Natural killer cell treated with Interleukin-12 subunit alpha and Interleukin-12 subunit beta and Interleukin-15 and Interleukin-18, amount 100 ng/mL, for 72 hours (primary cell): ENCODE results near the gene GFRAL. TPM values are rescaled to one million over a fixed set of nuclear protein-coding genes. Genes with fewer than 3 reads are reported as not detected.
"Not testable (repeated sequence)": the region's sequence is repeated elsewhere in the genome, so short reads cannot be mapped to it uniquely, and the experiment has no call there.

Source experiments
- ATAC-seq, 2 donors: fragments of 150-1000 bp; cut with Tn5 transposase in 1 of 2; sonication (Bioruptor Pico), chemical (Tn5 transposase) in 1 of 2; 2 replicates each; pipeline ENCODE4 v1.10.0; 2021
- DNase-seq: peaks from one replicate; pipeline ENCODE4 v3.0.0; 2022; ENCODE audit warnings: low spot score
- H3K27ac Mint-ChIP-seq, 2 donors: 1 replicate in 1 of 2; 2 replicates in 1 of 2; pipeline ENCODE4 v1.8.0; 2022; ENCODE audit warnings: mixed read lengths in 2 of 2, mild to moderate bottlenecking in 1 of 2, moderate library complexity in 1 of 2
- H3K27me3 Mint-ChIP-seq, 2 donors: 1 replicate in 1 of 2; 2 replicates in 1 of 2; pipeline ENCODE4 v1.8.0; 2022; ENCODE audit warnings: mixed read lengths in 2 of 2
- H3K36me3 Mint-ChIP-seq: one replicate; pipeline ENCODE4 v1.8.0; 2022; ENCODE audit warnings: mixed read lengths
- H3K4me1 Mint-ChIP-seq, 2 donors: 1 replicate in 1 of 2; 2 replicates in 1 of 2; pipeline ENCODE4 v1.8.0; 2022; ENCODE audit warnings: low read depth in 2 of 2, mixed read lengths in 2 of 2, mild to moderate bottlenecking in 1 of 2
- H3K4me3 Mint-ChIP-seq: one replicate; pipeline ENCODE4 v1.8.0; 2022; ENCODE audit warnings: mixed read lengths
- H3K9me3 Mint-ChIP-seq: 2 replicates; pipeline ENCODE4 v1.8.0; 2022; ENCODE audit warnings: mixed read lengths
- total RNA-seq, 2 donors: library from RNA; stranded (reverse); gene quantifications; one replicate each; pipeline ENCODE4 v1.2.3, GENCODE V29; 2022

Gene GFRAL
- not detected for total RNA-seq

- Mint-ChIP-seq H3K36me3 (no peaks in the 10 kb centered on the region), H3K27me3 (no peaks in the 10 kb centered on the region), H3K4me1 (no peaks in the 10 kb centered on the region), H3K9me3 (peaks cover 28% of the 10 kb centered on the region), H3K4me3 (no peak within 1 kb of the TSS), H3K27ac (no peak within 1 kb of the TSS)
- no peak for DNase-seq
- ATAC-seq = no peak
Measured at GRCh38 chr6:55327169-55327568, at the start of gene GFRAL. Gene GFRAL (plus strand): TSS chr6:55327469. CDS start chr6:55327555, 86 bp downstream.

GRCh38 chr6:55277646-55278045 lies 49.6 kb upstream of the GFRAL start:
- ATAC-seq = no peak
- Mint-ChIP-seq H3K36me3 (no peaks in the 10 kb centered on the region), H3K27ac (no peak overlapping the region), H3K4me1 (no peaks in the 10 kb centered on the region), H3K9me3 (no peaks in the 10 kb centered on the region), H3K27me3 (no peaks in the 10 kb centered on the region), H3K4me3 (no peak overlapping the region)
- DNase-seq = no peak

- Mint-ChIP-seq H3K27me3 (no peaks in the 10 kb centered on the region), H3K4me3 (no peak overlapping the region), H3K36me3 (no peaks in the 10 kb centered on the region), H3K9me3 (no peaks in the 10 kb centered on the region), H3K27ac (no peak overlapping the region), H3K4me1 (no peaks in the 10 kb centered on the region)
- no peak for ATAC-seq
- DNase-seq = no peak
Measured at GRCh38 chr6:55281215-55281614, 46.1 kb upstream of the GFRAL start.

- Mint-ChIP-seq H3K36me3 (no peaks in the 10 kb centered on the region), H3K27me3 (no peaks in the 10 kb centered on the region), H3K9me3 (no peaks in the 10 kb centered on the region), H3K4me1 (no peaks in the 10 kb centered on the region), H3K27ac (no peak overlapping the region), H3K4me3 (no peak overlapping the region)
- DNase-seq (no peak), ATAC-seq (no peak)
Measured at GRCh38 chr6:55282115-55282514, 45.2 kb upstream of the GFRAL start.

- H3K27ac Mint-ChIP-seq = no peak overlapping the region
- ATAC-seq (no peak), DNase-seq (no peak)
- no peaks in the 10 kb centered on the region for H3K4me1 Mint-ChIP-seq
- no peaks in the 10 kb centered on the region for H3K36me3 Mint-ChIP-seq
- peaks cover 5% of the 10 kb centered on the region for H3K9me3 Mint-ChIP-seq
- no peaks in the 10 kb centered on the region for H3K27me3 Mint-ChIP-seq
- no peak overlapping the region for H3K4me3 Mint-ChIP-seq
Measured at GRCh38 chr6:55286824-55287223, 40.4 kb upstream of the GFRAL start.

- no peaks in the 10 kb centered on the region for H3K27me3 Mint-ChIP-seq
- H3K4me3 Mint-ChIP-seq = no peak overlapping the region
- no peaks in the 10 kb centered on the region for H3K36me3 Mint-ChIP-seq
- H3K9me3 Mint-ChIP-seq = peaks cover 8% of the 10 kb centered on the region
- ATAC-seq (no peak), DNase-seq (no peak)
- H3K27ac Mint-ChIP-seq = no peak overlapping the region
- no peaks in the 10 kb centered on the region for H3K4me1 Mint-ChIP-seq
Measured at GRCh38 chr6:55290736-55291135, 36.5 kb upstream of the GFRAL start.

GRCh38 chr6:55293116-55293515 lies 34.2 kb upstream of the GFRAL start:
- Mint-ChIP-seq H3K27ac (no peak overlapping the region), H3K27me3 (no peaks in the 10 kb centered on the region), H3K4me1 (no peaks in the 10 kb centered on the region), H3K9me3 (peaks cover 12% of the 10 kb centered on the region), H3K4me3 (no peak overlapping the region), H3K36me3 (no peaks in the 10 kb centered on the region)
- ATAC-seq (no peak), DNase-seq (no peak)

GRCh38 chr6:55297214-55297613 lies 30.1 kb upstream of the GFRAL start:
- H3K9me3 Mint-ChIP-seq = peaks cover 13% of the 10 kb centered on the region
- not testable (repeated sequence) for H3K4me1 Mint-ChIP-seq, H3K36me3 Mint-ChIP-seq

GRCh38 chr6:55299286-55299985 lies 27.8 kb upstream of the GFRAL start:
- H3K27me3 Mint-ChIP-seq = no peaks in the 10 kb centered on the region
- peaks cover 19% of the 10 kb centered on the region for H3K9me3 Mint-ChIP-seq
- no peak overlapping the region for H3K27ac Mint-ChIP-seq
- H3K36me3 Mint-ChIP-seq = no peaks in the 10 kb centered on the region
- ATAC-seq (no peak), DNase-seq (no peak)
- H3K4me1 Mint-ChIP-seq = no peaks in the 10 kb centered on the region
- H3K4me3 Mint-ChIP-seq = no peak overlapping the region

More at GRCh38 chr6:55297214-55297613, 30.1 kb upstream of the GFRAL start:
- H3K27ac Mint-ChIP-seq, H3K4me3 Mint-ChIP-seq, ATAC-seq, DNase-seq, H3K27me3 Mint-ChIP-seq: not testable (repeated sequence)

GRCh38 chr6:55304747-55305146 lies 22.5 kb upstream of the GFRAL start:
- no peak for ATAC-seq
- Mint-ChIP-seq H3K36me3 (no peaks in the 10 kb centered on the region), H3K4me3 (no peak overlapping the region)

GRCh38 chr6:55319961-55320695 lies 7.1 kb upstream of the GFRAL start:
- DNase-seq = no peak
- ATAC-seq = no peak
- Mint-ChIP-seq H3K36me3 (peaks cover 8% of the 10 kb centered on the region), H3K4me1 (no peaks in the 10 kb centered on the region), H3K27ac (no peak overlapping the region), H3K4me3 (no peak overlapping the region), H3K9me3 (peaks cover 24% of the 10 kb centered on the region), H3K27me3 (no peaks in the 10 kb centered on the region)

More at GRCh38 chr6:55304747-55305146, 22.5 kb upstream of the GFRAL start:
- no peak for DNase-seq
- Mint-ChIP-seq H3K9me3 (peaks cover 18% of the 10 kb centered on the region), H3K4me1 (no peaks in the 10 kb centered on the region), H3K27ac (no peak overlapping the region), H3K27me3 (no peaks in the 10 kb centered on the region)

- H3K4me1 Mint-ChIP-seq = no peaks in the 10 kb centered on the region
- H3K36me3 Mint-ChIP-seq = peaks cover 8% of the 10 kb centered on the region
- H3K9me3 Mint-ChIP-seq = peaks cover 26% of the 10 kb centered on the region
- H3K27me3 Mint-ChIP-seq = no peaks in the 10 kb centered on the region
- DNase-seq (no peak), ATAC-seq (no peak)
- no peak overlapping the region for H3K4me3 Mint-ChIP-seq
- no peak overlapping the region for H3K27ac Mint-ChIP-seq
Measured at GRCh38 chr6:55320696-55321086, 6.6 kb upstream of the GFRAL start.

- Mint-ChIP-seq H3K9me3 (peaks cover 48% of the 10 kb centered on the region), H3K4me3 (no peak overlapping the region), H3K27me3 (no peaks in the 10 kb centered on the region), H3K4me1 (no peaks in the 10 kb centered on the region), H3K36me3 (no peaks in the 10 kb centered on the region), H3K27ac (no peak overlapping the region)
- no peak for DNase-seq
- no peak for ATAC-seq
Measured at GRCh38 chr6:55377150-55377549, 49.9 kb downstream of the GFRAL start.

- no peaks in the 10 kb centered on the region for H3K4me1 Mint-ChIP-seq
- peaks cover 44% of the 10 kb centered on the region for H3K9me3 Mint-ChIP-seq
- no peaks in the 10 kb centered on the region for H3K27me3 Mint-ChIP-seq
- DNase-seq (no peak), ATAC-seq (no peak)
- no peak overlapping the region for H3K27ac Mint-ChIP-seq
- no peaks in the 10 kb centered on the region for H3K36me3 Mint-ChIP-seq
- H3K4me3 Mint-ChIP-seq = no peak overlapping the region
Measured at GRCh38 chr6:55379471-55379870, 52.2 kb downstream of the GFRAL start.
